ENCODE data around the gene MDFIC. TPM values are rescaled to one million over a fixed set of nuclear protein-coding genes. Genes with fewer than 3 reads are reported as not detected.

The MDFIC gene
- total RNA-seq, 1 donor from 2014 or later, result 9.7 TPM

DNA sequence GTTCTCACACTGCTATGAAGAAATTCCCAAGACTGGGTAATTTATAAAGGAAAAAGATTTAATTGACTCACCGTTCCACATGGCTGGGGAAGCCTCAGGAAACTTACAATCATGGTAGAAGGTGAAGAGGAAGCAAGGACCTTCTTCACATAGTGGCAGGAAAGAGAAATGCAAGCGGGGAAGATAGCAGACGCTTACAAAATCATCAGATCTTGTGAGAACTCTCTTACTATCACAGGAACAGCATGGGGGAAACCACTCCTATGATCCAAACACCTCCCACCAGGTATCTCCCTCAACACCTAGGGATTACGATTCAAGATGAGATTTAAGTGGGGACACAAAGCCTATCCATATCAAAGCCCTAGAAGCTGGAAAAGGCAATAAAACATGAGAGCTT lies 130.8 kb downstream of the MDFIC start:
- no peak overlapping the region for H3K4me3 ChIP-seq (ENCODE audit: low read depth, low read length)

DNA sequence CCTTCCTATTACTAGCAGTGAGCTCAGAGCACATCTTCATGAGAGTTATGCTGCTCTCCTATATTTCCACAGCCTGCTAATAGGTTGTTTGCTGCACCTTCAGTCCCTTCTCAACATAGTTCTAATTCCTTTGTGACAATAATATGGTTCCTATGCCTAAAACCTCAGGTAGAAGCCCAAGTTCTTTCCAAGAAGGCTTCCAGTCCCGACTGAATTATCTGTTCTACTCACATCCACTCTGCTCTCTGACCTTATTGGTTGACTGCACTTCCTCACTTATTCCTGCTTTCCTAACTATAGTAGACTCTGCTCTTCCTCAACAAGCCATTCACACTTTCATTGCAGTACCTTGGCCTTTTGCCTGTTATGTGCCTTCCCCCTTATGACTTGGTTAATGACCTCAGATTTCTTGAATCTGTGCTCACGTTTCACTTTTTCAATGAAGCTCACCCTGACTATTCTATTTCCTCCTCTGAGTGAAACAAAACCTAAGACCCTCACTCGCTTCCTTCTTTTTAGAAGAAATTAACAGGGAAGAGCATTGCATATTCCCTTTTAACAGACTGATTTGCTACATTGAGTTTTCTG lies 132.7 kb downstream of the MDFIC start:
- no peak for DNase-seq (ENCODE audit: low read depth)
- Histone ChIP-seq H3K27me3 (ENCODE audit: control insufficient read depth, insufficient read depth, low read length) (no peaks in the 10 kb centered on the region), H3K36me3 (ENCODE audit: control insufficient read depth, insufficient read depth, low read length) (no peaks in the 10 kb centered on the region), H3K4me3 (ENCODE audit: low read depth, low read length) (no peak overlapping the region)
- TF ChIP-seq, protein P1, sequence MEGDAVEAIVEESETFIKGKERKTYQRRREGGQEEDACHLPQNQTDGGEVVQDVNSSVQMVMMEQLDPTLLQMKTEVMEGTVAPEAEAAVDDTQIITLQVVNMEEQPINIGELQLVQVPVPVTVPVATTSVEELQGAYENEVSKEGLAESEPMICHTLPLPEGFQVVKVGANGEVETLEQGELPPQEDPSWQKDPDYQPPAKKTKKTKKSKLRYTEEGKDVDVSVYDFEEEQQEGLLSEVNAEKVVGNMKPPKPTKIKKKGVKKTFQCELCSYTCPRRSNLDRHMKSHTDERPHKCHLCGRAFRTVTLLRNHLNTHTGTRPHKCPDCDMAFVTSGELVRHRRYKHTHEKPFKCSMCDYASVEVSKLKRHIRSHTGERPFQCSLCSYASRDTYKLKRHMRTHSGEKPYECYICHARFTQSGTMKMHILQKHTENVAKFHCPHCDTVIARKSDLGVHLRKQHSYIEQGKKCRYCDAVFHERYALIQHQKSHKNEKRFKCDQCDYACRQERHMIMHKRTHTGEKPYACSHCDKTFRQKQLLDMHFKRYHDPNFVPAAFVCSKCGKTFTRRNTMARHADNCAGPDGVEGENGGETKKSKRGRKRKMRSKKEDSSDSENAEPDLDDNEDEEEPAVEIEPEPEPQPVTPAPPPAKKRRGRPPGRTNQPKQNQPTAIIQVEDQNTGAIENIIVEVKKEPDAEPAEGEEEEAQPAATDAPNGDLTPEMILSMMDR (IDR thresholded peaks at IDR 0.05; ENCODE audit: insufficient read depth, low read length, poor library complexity, severe bottlenecking), result no peak

More for the DNA sequence above, 130.8 kb downstream of the MDFIC start:
- no peak for DNase-seq (ENCODE audit: low read depth)
- H3K36me3 ChIP-seq (ENCODE audit: control insufficient read depth, insufficient read depth, low read length), result no peaks in the 10 kb centered on the region
- TF ChIP-seq, protein P1 (IDR thresholded peaks at IDR 0.05; ENCODE audit: insufficient read depth, low read length, poor library complexity, severe bottlenecking), result no peak
- no peaks in the 10 kb centered on the region for H3K27me3 ChIP-seq (ENCODE audit: control insufficient read depth, insufficient read depth, low read length)

DNA sequence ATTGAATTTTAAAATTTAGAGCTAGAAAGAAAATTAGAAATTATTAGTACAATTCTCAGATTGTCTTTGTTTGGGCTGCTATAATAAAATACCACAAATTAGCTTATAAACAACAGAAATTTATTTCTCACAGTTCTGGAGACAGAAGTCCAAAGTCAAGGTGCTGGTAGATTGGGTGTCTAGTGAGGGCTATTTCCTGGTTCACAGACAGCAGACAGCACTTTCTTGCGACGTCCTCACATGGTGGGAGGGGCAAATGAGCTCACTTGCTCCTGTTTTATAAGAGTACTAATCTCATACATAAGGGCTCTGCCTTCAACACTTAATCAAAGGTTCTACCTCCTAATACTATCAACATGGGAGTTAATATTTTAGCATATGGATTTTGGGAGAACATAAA lies 134.1 kb downstream of the MDFIC start:
- H3K4me3 ChIP-seq (ENCODE audit: low read depth, low read length), result no peak overlapping the region
- H3K36me3 ChIP-seq (ENCODE audit: control insufficient read depth, insufficient read depth, low read length), result no peaks in the 10 kb centered on the region
- H3K27me3 ChIP-seq (ENCODE audit: control insufficient read depth, insufficient read depth, low read length), result no peaks in the 10 kb centered on the region
- TF ChIP-seq, protein P1 (IDR thresholded peaks at IDR 0.05; ENCODE audit: insufficient read depth, low read length, poor library complexity, severe bottlenecking), result no peak
- DNase-seq (ENCODE audit: low read depth), result no peak

DNA sequence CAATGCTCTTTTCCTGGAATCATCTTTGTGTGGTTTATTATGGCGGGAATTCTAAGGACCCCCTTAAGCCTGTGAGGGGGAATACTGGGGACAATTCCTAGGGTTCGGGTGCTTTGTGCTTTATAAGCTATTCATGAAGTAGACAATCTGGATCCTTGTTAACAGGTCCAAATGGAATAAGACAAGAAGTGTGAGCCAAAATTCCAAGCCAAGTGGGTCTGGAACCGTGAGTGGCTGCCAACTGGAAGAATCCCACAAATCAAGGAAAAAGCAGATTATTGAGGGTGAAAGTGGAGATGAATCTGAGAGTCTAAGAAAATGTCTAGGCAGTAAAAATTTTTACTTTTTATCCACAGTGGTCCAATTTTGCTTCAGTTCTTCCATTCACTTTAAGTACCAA lies 136.8 kb downstream of the MDFIC start:
- no peaks in the 10 kb centered on the region for H3K36me3 ChIP-seq (ENCODE audit: control insufficient read depth, insufficient read depth, low read length)
- H3K4me3 ChIP-seq (ENCODE audit: low read depth, low read length), result no peak overlapping the region
- DNase-seq (ENCODE audit: low read depth), result no peak
- no peaks in the 10 kb centered on the region for H3K27me3 ChIP-seq (ENCODE audit: control insufficient read depth, insufficient read depth, low read length)
- TF ChIP-seq, protein P1 (IDR thresholded peaks at IDR 0.05; ENCODE audit: insufficient read depth, low read length, poor library complexity, severe bottlenecking), result no peak

DNA sequence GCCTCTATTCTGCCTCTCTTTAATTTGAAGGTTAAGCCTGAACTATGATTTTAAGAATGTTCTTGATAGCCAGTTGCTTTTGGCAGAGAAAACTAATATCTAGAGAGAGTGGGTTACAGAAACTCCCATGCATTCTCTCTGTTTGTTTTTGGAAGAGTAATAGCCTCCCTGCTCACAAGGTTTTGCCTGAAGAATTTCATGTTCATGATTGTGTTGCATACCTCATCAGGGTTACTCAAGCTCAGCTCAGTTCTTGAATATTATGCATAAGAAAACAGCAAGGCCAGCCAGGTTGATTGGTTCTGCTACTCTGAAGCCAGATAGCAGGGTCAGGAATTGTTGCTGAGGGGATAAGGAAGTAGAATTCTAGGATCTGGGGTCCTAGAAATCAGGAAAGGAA lies 137.4 kb downstream of the MDFIC start:
- Histone ChIP-seq H3K27me3 (ENCODE audit: control insufficient read depth, insufficient read depth, low read length) (no peaks in the 10 kb centered on the region), H3K36me3 (ENCODE audit: control insufficient read depth, insufficient read depth, low read length) (no peaks in the 10 kb centered on the region), H3K4me3 (ENCODE audit: low read depth, low read length) (no peak overlapping the region)
- DNase-seq (ENCODE audit: low read depth), result no peak
- TF ChIP-seq, protein P1 (IDR thresholded peaks at IDR 0.05; ENCODE audit: insufficient read depth, low read length, poor library complexity, severe bottlenecking), result no peak
